Measurements from ENCODE around the gene LRRC4C. TPM values are rescaled to one million over a fixed set of nuclear protein-coding genes. Genes with fewer than 3 reads are reported as not detected.

Gene LRRC4C
- total and polyA plus RNA-seq, 2 experiments from 2014 or later: not detected

DNA sequence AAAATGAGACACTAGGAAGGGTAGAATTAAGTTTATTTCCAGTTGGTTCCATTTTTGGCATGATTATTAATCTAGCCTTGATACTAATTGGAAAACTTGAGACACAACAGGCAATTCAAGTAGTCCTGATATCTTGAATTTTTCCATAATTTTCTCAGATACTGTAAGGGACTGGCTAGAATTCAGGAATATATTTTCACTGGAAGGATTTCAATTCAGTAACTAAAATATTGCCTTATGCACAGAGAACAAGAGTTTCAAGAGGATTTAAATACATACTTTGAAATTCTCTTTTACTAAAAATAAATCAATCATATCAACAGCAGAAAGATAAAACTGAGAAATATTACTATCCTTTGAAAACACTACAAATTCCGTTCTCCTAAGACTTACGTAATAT, 632.9 kb downstream of the LRRC4C start:
- Histone ChIP-seq H3F3A (ENCODE audit: insufficient read depth) (no peaks in the 10 kb centered on the region), H3K9me2 (ENCODE audit: insufficient read depth) (no peaks in the 10 kb centered on the region), H3K4me3 (no peak overlapping the region), H3K27ac (no peak overlapping the region), H3K27me3 (replicated peaks; ENCODE audit: insufficient read depth) (no peaks in the 10 kb centered on the region), H3K9ac (no peak overlapping the region), H4K20me1 (ENCODE audit: insufficient read depth) (no peaks in the 10 kb centered on the region), H3K79me2 (ENCODE audit: insufficient read depth) (no peaks in the 10 kb centered on the region), H3K36me3 (ENCODE audit: low read depth) (no peaks in the 10 kb centered on the region), H2AFZ (no peak overlapping the region), H3K4me2 (ENCODE audit: unreplicated experiment) (no peak overlapping the region), H3K4me1 (ENCODE audit: insufficient read depth) (no peaks in the 10 kb centered on the region), H3K9me3 (ENCODE audit: low read depth) (no peaks in the 10 kb centered on the region)
- WGBS, 2 experiments (ENCODE audit: low coverage in 1 of 2, low lambda C conversion rate in 2 of 2, missing lambda C conversion rate in 2 of 2): 68 to 70% methylated on average over 2 of the region's 2 CpGs
- DNase-seq: no peak
- in situ Hi-C loops (cut with MboI): no loop called here
- TF ChIP-seq EZH2phosphoT487 (IDR thresholded peaks at IDR 0.05; ENCODE audit: insufficient read depth, low read depth) (no peak), EZH2 (IDR thresholded peaks at IDR 0.05; ENCODE audit: insufficient read depth, poor library complexity, severe bottlenecking) (no peak)

DNA sequence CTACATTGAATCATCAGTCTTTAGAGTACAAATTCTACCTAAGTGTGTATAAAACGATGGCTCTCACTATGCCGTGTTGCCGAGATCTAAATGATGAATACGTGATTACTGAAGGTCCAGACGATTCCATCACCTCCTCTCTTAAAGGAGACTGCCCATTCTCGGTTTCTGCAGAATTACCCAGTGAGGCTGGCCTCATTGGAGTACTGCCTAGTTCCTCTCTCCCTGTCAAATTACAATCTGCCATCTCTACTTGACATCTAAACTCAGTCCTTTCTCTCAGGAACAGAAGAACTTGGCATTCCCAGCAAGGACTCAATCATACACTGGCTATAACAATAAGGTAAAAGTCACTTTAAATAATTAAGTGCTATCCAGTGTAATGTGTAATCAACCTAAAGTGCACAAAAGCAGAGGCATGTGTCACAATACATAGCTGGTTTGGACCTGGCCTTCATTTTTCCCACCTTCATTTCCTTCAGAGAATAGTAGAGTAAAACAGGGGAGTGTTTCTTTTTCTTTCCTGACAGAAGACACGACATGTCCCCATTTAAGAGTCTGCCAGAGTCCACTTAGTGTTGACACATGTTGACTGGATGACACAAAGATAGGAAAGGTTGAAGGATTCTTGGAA, 634.1 kb downstream of the LRRC4C start:
- H3F3A ChIP-seq (ENCODE audit: insufficient read depth): no peaks in the 10 kb centered on the region
- H3K4me2 ChIP-seq (ENCODE audit: unreplicated experiment): no peak overlapping the region
- no peak overlapping the region for H3K27ac ChIP-seq
- no peaks in the 10 kb centered on the region for H3K27me3 ChIP-seq (replicated peaks; ENCODE audit: insufficient read depth)
- H3K4me1 ChIP-seq (ENCODE audit: insufficient read depth): no peaks in the 10 kb centered on the region
- no peaks in the 10 kb centered on the region for H3K9me2 ChIP-seq (ENCODE audit: insufficient read depth)
- no peaks in the 10 kb centered on the region for H3K79me2 ChIP-seq (ENCODE audit: insufficient read depth)
- no peaks in the 10 kb centered on the region for H4K20me1 ChIP-seq (ENCODE audit: insufficient read depth)
- H2AFZ ChIP-seq: no peak overlapping the region
- WGBS, 2 experiments (ENCODE audit: low coverage in 1 of 2, low lambda C conversion rate in 2 of 2, missing lambda C conversion rate in 2 of 2): 26 to 27% methylated on average over 7 of the region's 7 CpGs
- H3K9me3 ChIP-seq (ENCODE audit: low read depth): no peaks in the 10 kb centered on the region
- H3K36me3 ChIP-seq (ENCODE audit: low read depth): no peaks in the 10 kb centered on the region
- no peak for DNase-seq
- in situ Hi-C loops (cut with MboI): no loop called here
- no peak for TF ChIP-seq EZH2 (IDR thresholded peaks at IDR 0.05; ENCODE audit: insufficient read depth, poor library complexity, severe bottlenecking)
- no peak for TF ChIP-seq EZH2phosphoT487 (IDR thresholded peaks at IDR 0.05; ENCODE audit: insufficient read depth, low read depth)
- H3K9ac ChIP-seq: no peak overlapping the region
- H3K4me3 ChIP-seq: no peak overlapping the region

GRCh38 chr11:40819230-40819629, 640.2 kb downstream of the LRRC4C start:
- Histone ChIP-seq H3F3A (ENCODE audit: insufficient read depth) (no peaks in the 10 kb centered on the region), H2AFZ (no peak overlapping the region), H3K4me2 (ENCODE audit: unreplicated experiment) (no peak overlapping the region), H3K27me3 (replicated peaks; ENCODE audit: insufficient read depth) (no peaks in the 10 kb centered on the region), H3K79me2 (ENCODE audit: insufficient read depth) (no peaks in the 10 kb centered on the region), H4K20me1 (ENCODE audit: insufficient read depth) (no peaks in the 10 kb centered on the region), H3K9me2 (ENCODE audit: insufficient read depth) (no peaks in the 10 kb centered on the region), H3K36me3 (ENCODE audit: low read depth) (no peaks in the 10 kb centered on the region), H3K4me3 (no peak overlapping the region), H3K9me3 (ENCODE audit: low read depth) (no peaks in the 10 kb centered on the region), H3K4me1 (ENCODE audit: insufficient read depth) (no peaks in the 10 kb centered on the region), H3K27ac (no peak overlapping the region), H3K9ac (no peak overlapping the region)
- in situ Hi-C loops (cut with MboI): no loop called here
- WGBS, 2 experiments (ENCODE audit: low coverage in 1 of 2, low lambda C conversion rate in 2 of 2, missing lambda C conversion rate in 2 of 2): 0 to 3% methylated on average over 1 of the region's 1 CpG
- TF ChIP-seq EZH2phosphoT487 (IDR thresholded peaks at IDR 0.05; ENCODE audit: insufficient read depth, low read depth) (no peak), EZH2 (IDR thresholded peaks at IDR 0.05; ENCODE audit: insufficient read depth, poor library complexity, severe bottlenecking) (no peak)
- DNase-seq: no peak

DNA sequence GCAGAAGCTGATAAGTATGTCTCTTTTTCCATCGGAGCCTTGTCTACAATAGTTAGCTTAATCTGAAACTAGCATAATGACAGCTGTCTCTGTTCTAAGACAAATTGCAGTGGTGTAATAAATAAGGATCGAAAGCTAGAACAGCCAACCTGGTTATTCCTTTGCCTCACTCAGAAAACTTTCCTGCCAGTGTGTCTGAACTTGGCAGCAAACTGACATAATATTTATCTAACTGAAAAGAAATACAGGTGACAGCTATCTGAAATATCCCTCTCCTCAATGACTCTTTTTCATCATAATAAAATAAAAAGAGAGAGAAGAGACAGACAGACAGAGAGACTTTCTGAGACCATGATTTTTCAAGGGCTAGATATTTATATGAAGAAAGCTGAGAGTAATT, 642.5 kb downstream of the LRRC4C start:
- no peaks in the 10 kb centered on the region for H3K4me1 ChIP-seq (ENCODE audit: insufficient read depth)
- H3K4me3 ChIP-seq: no peak overlapping the region
- in situ Hi-C loops (cut with MboI): no loop called here
- TF ChIP-seq EZH2phosphoT487 (IDR thresholded peaks at IDR 0.05; ENCODE audit: insufficient read depth, low read depth) (no peak), EZH2 (IDR thresholded peaks at IDR 0.05; ENCODE audit: insufficient read depth, poor library complexity, severe bottlenecking) (no peak)
- H3K9me3 ChIP-seq (ENCODE audit: low read depth): no peaks in the 10 kb centered on the region
- H3K27ac ChIP-seq: no peak overlapping the region
- no peaks in the 10 kb centered on the region for H3K27me3 ChIP-seq (replicated peaks; ENCODE audit: insufficient read depth)
- H3F3A ChIP-seq (ENCODE audit: insufficient read depth): no peaks in the 10 kb centered on the region
- no peak overlapping the region for H3K4me2 ChIP-seq (ENCODE audit: unreplicated experiment)
- no peak overlapping the region for H2AFZ ChIP-seq
- H3K79me2 ChIP-seq (ENCODE audit: insufficient read depth): no peaks in the 10 kb centered on the region
- WGBS, 2 experiments (ENCODE audit: low coverage in 1 of 2, low lambda C conversion rate in 2 of 2, missing lambda C conversion rate in 2 of 2): 18 to 19% methylated on average over 2 of the region's 2 CpGs
- H3K9ac ChIP-seq: no peak overlapping the region
- no peaks in the 10 kb centered on the region for H3K36me3 ChIP-seq (ENCODE audit: low read depth)
- no peak for DNase-seq
- no peaks in the 10 kb centered on the region for H4K20me1 ChIP-seq (ENCODE audit: insufficient read depth)
- no peaks in the 10 kb centered on the region for H3K9me2 ChIP-seq (ENCODE audit: insufficient read depth)

- TF ChIP-seq EZH2phosphoT487 (IDR thresholded peaks at IDR 0.05; ENCODE audit: insufficient read depth, low read depth) (no peak), EZH2 (IDR thresholded peaks at IDR 0.05; ENCODE audit: insufficient read depth, poor library complexity, severe bottlenecking) (no peak)
- H3K9ac ChIP-seq: no peak overlapping the region
- no peaks in the 10 kb centered on the region for H4K20me1 ChIP-seq (ENCODE audit: insufficient read depth)
- no peaks in the 10 kb centered on the region for H3K9me2 ChIP-seq (ENCODE audit: insufficient read depth)
- no peak overlapping the region for H3K4me2 ChIP-seq (ENCODE audit: unreplicated experiment)
- no peak for DNase-seq
- no peaks in the 10 kb centered on the region for H3K36me3 ChIP-seq (ENCODE audit: low read depth)
- WGBS, 2 experiments (ENCODE audit: low coverage in 1 of 2, low lambda C conversion rate in 2 of 2, missing lambda C conversion rate in 2 of 2): 8 to 23% methylated on average over 1 of the region's 1 CpG
- no peak overlapping the region for H2AFZ ChIP-seq
- no peak overlapping the region for H3K27ac ChIP-seq
- in situ Hi-C loops (cut with MboI): no loop called here
- H3K4me3 ChIP-seq: no peak overlapping the region
- no peaks in the 10 kb centered on the region for H3K27me3 ChIP-seq (replicated peaks; ENCODE audit: insufficient read depth)
- no peaks in the 10 kb centered on the region for H3K9me3 ChIP-seq (ENCODE audit: low read depth)
- no peaks in the 10 kb centered on the region for H3K4me1 ChIP-seq (ENCODE audit: insufficient read depth)
- no peaks in the 10 kb centered on the region for H3K79me2 ChIP-seq (ENCODE audit: insufficient read depth)
- no peaks in the 10 kb centered on the region for H3F3A ChIP-seq (ENCODE audit: insufficient read depth)
These were observed 661.5 kb downstream of the LRRC4C start for GRCh38 chr11:40797981-40798380.
